ENCODE results near the gene NDUFB2.

GRCh38 chr7:140678816-140679130 is 17.7 kb upstream of the NDUFB2 start:
- TF ChIP-seq CTCF (optimal IDR thresholded peaks at IDR 0.05 in 1 of 3, IDR thresholded peaks at IDR 0.05 in 1 of 3, conservative IDR thresholded peaks at IDR 0.05 in 1 of 3; ENCODE audit: extremely low read depth in 1 of 3, insufficient read depth in 2 of 3, low read length in 3 of 3) (no peak), EZH2 (IDR thresholded peaks at IDR 0.05; ENCODE audit: low read length) (no peak)

All from keratinocyte (primary cell).